ENCODE measurements around the gene CERKL. TPM values are rescaled to one million over a fixed set of nuclear protein-coding genes. Genes with fewer than 3 reads are reported as not detected.

Gene CERKL
- total and polyA plus RNA-seq, 9 of the 15 experiments (the other 6 are each of a cell fraction or from before 2014, with no cell fraction given): 0.04 to 0.08 TPM; not detected in 7

DNA sequence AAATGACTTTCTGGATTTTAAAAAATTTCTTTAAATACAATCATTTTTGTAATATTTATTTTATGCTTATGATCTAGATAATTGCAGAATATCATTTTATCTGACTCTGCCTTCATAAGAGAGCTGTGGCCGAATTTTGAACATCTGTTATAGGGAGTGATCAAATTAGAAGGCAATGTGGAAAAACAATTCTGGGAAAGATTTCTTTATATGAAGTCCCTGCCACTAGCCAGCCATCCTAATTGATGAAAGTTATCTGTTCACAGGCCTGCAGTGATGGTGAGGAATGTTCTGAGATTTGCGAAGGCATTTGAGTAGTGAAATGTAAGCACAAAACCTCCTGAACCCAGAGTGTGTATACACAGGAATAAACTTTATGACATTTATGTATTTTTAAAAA is 120.2 kb downstream of the CERKL start:
- H2AFZ ChIP-seq (ENCODE audit: low read depth, low read length): no peak overlapping the region
- ATAC-seq (no peak), FAIRE-seq (no peak), DNase-seq (ENCODE audit: extremely low read depth in 1 of 4, low spot score in 3 of 4) (no peak)
- intact Hi-C loops (cut with micrococcal nuclease): no loop called here
- H4K20me1 ChIP-seq (replicated peaks; ENCODE audit: control insufficient read depth, insufficient read depth, low read length): no peaks in the 10 kb centered on the region
- CTCF ChIA-PET (ENCODE audit: low intra/inter-chr PET ratio): no interaction called here
- no peak overlapping the region for H3K27ac ChIP-seq (ENCODE audit: extremely low read depth, low read depth, low read length)
- no TSS peak for BruUV-seq (replicated peaks)
- H3K4me1 ChIP-seq (replicated peaks in 1 of 2; ENCODE audit: control insufficient read depth in 2 of 2, insufficient read depth in 2 of 2, low read length in 2 of 2): no peaks in the 10 kb centered on the region
- no peaks in the 10 kb centered on the region for H3K36me3 ChIP-seq (ENCODE audit: control insufficient read depth, insufficient read depth, low read length)
- in situ Hi-C loops (cut with MboI): no loop called here
- no peak overlapping the region for H3K4me2 ChIP-seq (ENCODE audit: insufficient read depth, low read length)
- H3K9me3 ChIP-seq (replicated peaks; ENCODE audit: control insufficient read depth, insufficient read depth, low read depth, low read length): no peaks in the 10 kb centered on the region; the same call in 1 of the 2 replicates
- no peaks in the 10 kb centered on the region for H3K79me2 ChIP-seq (ENCODE audit: control insufficient read depth, insufficient read depth, low read length)
- POLR2A ChIA-PET: no interaction called here
- H3K9me1 ChIP-seq (ENCODE audit: control insufficient read depth, insufficient read depth, low read length): no peaks in the 10 kb centered on the region
- no peaks in the 10 kb centered on the region for H3K27me3 ChIP-seq (ENCODE audit: control insufficient read depth in 2 of 2, insufficient read depth in 2 of 2, low read length in 2 of 2)
- no peak overlapping the region for H3K9ac ChIP-seq (ENCODE audit: insufficient read depth in 1 of 2, low read depth in 2 of 2, low read length in 2 of 2)
- no peak overlapping the region for H3K4me3 ChIP-seq
- 8% methylated on average over 2 of the region's 2 CpGs for WGBS (ENCODE audit: insufficient coverage, low coverage, missing lambda C conversion rate)
- no peak for TF ChIP-seq BDP1 (IDR thresholded peaks at IDR 0.05; ENCODE audit: insufficient read depth, insufficient read length)
- no peak for TF ChIP-seq SRSF3 (IDR thresholded peaks at IDR 0.05; ENCODE audit: insufficient read depth, low read length)
- no peak for TF ChIP-seq RERE (CRISPR knock-in tag; IDR thresholded peaks at IDR 0.05; ENCODE audit: borderline replicate concordance)
- TF ChIP-seq, protein P1, sequence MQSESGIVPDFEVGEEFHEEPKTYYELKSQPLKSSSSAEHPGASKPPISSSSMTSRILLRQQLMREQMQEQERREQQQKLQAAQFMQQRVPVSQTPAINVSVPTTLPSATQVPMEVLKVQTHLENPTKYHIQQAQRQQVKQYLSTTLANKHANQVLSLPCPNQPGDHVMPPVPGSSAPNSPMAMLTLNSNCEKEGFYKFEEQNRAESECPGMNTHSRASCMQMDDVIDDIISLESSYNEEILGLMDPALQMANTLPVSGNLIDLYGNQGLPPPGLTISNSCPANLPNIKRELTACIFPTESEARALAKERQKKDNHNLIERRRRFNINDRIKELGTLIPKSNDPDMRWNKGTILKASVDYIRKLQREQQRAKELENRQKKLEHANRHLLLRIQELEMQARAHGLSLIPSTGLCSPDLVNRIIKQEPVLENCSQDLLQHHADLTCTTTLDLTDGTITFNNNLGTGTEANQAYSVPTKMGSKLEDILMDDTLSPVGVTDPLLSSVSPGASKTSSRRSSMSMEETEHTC (IDR thresholded peaks at IDR 0.05): no peak
- no peak for TF ChIP-seq ZBED1 (IDR thresholded peaks at IDR 0.05)
- TF ChIP-seq, protein P2, sequence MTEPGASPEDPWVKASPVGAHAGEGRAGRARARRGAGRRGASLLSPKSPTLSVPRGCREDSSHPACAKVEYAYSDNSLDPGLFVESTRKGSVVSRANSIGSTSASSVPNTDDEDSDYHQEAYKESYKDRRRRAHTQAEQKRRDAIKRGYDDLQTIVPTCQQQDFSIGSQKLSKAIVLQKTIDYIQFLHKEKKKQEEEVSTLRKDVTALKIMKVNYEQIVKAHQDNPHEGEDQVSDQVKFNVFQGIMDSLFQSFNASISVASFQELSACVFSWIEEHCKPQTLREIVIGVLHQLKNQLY (CRISPR knock-in tag; conservative IDR thresholded peaks at IDR 0.05): no peak
- TF ChIP-seq CBX5 (IDR thresholded peaks at IDR 0.05; ENCODE audit: borderline replicate concordance, low read depth): no peak
- no peak for TF ChIP-seq ZNF3 (CRISPR knock-in tag; IDR thresholded peaks at IDR 0.05)
- no peak for TF ChIP-seq FOXK1 (CRISPR knock-in tag; IDR thresholded peaks at IDR 0.05; ENCODE audit: borderline replicate concordance)
- TF ChIP-seq LEF1 (IDR thresholded peaks at IDR 0.05): no peak
- no peak for TF ChIP-seq MTA2 (IDR thresholded peaks at IDR 0.05; ENCODE audit: low read depth)
- TF ChIP-seq GATAD2B (IDR thresholded peaks at IDR 0.05; ENCODE audit: borderline replicate concordance): no peak
- no peak for TF ChIP-seq SREBF2 (CRISPR knock-in tag; IDR thresholded peaks at IDR 0.05)
- TF ChIP-seq ZNF77 (CRISPR knock-in tag; IDR thresholded peaks at IDR 0.05): no peak
- no peak for TF ChIP-seq POU5F1 (IDR thresholded peaks at IDR 0.05; ENCODE audit: borderline replicate concordance, low read depth, low read length, partially characterized antibody)
- no peak for TF ChIP-seq HMG20B (CRISPR knock-in tag; IDR thresholded peaks at IDR 0.05)
- TF ChIP-seq U2AF1 (optimal IDR thresholded peaks at IDR 0.05; ENCODE audit: low read depth, low read length): no peak
- TF ChIP-seq ZNF175 (CRISPR knock-in tag; IDR thresholded peaks at IDR 0.05; ENCODE audit: low read depth): no peak
- TF ChIP-seq PHTF2 (CRISPR knock-in tag; IDR thresholded peaks at IDR 0.05): no peak

Measured in K562 (cell line).